Mammary epithelial cell (primary cell): ENCODE results near the gene RAD51B.

Experiments
- EZH2 ChIP-seq: IDR thresholded peaks from 2 replicates; pipeline ENCODE4 v1.6.1; 2012; ENCODE audit warnings: low read length, inconsistent platforms, borderline replicate concordance
- TF ChIP-seq, protein P1 (sequence below), 2 donors: IDR thresholded peaks in 1 of 2; conservative IDR thresholded peaks in 1 of 2; 2 replicates each; pipeline ENCODE4 v1.5.1; 2011 to 2012; ENCODE audit warnings: inconsistent platforms in 2 of 2, low read length in 2 of 2, mild to moderate bottlenecking in 2 of 2, control low read depth in 1 of 2, low read depth in 1 of 2; ENCODE audit not compliant: insufficient read depth in 1 of 2; ENCODE audit errors: extremely low read depth in 1 of 2

DNA sequence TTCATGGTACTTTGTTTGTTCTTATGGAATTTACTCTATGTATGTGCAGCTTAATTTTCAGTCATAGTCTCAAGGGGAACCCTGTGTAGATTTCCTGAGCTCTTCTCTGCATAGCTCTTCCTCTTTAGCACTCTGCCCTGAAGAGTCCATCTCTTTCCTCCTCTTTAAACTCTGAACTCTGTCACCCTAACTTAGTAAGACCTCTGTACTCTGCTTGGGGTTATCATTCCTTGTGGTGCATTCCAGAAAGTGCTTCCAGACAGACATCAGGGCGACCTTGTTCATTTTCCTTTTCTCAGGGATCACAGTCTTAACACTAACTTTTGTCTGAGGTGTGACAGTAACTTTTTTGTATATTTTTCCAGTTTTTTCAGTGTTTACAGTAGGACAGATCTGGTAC lies 179.3 kb downstream of the RAD51B start:
- no peak for TF ChIP-seq EZH2
- TF ChIP-seq, protein P1, sequence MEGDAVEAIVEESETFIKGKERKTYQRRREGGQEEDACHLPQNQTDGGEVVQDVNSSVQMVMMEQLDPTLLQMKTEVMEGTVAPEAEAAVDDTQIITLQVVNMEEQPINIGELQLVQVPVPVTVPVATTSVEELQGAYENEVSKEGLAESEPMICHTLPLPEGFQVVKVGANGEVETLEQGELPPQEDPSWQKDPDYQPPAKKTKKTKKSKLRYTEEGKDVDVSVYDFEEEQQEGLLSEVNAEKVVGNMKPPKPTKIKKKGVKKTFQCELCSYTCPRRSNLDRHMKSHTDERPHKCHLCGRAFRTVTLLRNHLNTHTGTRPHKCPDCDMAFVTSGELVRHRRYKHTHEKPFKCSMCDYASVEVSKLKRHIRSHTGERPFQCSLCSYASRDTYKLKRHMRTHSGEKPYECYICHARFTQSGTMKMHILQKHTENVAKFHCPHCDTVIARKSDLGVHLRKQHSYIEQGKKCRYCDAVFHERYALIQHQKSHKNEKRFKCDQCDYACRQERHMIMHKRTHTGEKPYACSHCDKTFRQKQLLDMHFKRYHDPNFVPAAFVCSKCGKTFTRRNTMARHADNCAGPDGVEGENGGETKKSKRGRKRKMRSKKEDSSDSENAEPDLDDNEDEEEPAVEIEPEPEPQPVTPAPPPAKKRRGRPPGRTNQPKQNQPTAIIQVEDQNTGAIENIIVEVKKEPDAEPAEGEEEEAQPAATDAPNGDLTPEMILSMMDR (conservative IDR thresholded peaks at IDR 0.05 in 1 of 2, IDR thresholded peaks at IDR 0.05 in 1 of 2; ENCODE audit: extremely low read depth in 1 of 2, insufficient read depth in 1 of 2, low read depth in 1 of 2, low read length in 2 of 2): no peak
